ENCODE data around the gene CALU. TPM values are rescaled to one million over a fixed set of nuclear protein-coding genes. Genes with fewer than 3 reads are reported as not detected.

The CALU gene
- total RNA-seq (100 to 1,000 TPM in 2 of 7 donors, 10 to 100 TPM in 5; 48.9 to 110 (median 71.0) TPM), polyA plus RNA-seq (100 to 1,000 TPM in 1 of 2 donors, 10 to 100 TPM in 1; 38.9 to 187 TPM)
- long read RNA-seq, donor 1, full-length matches to known transcripts = 665 of 757 reads
- long read RNA-seq, donor 1, partial matches to known transcripts = 42 of 757 reads
- long read RNA-seq, donor 1, other reads (novel, unspliced or antisense) = 50 of 757 reads
- long read RNA-seq, donor 2, transcript CALU-201 (7 exons, 3,357 nt) = major isoform, 53 of 67 reads
- long read RNA-seq, donor 2, partial matches to known transcripts = 7 of 67 reads
- long read RNA-seq, donor 2, other reads (novel, unspliced or antisense) = 5 of 67 reads
- long read RNA-seq, donor 3, full-length matches to known transcripts = 398 of 433 reads
- long read RNA-seq, donor 3, partial matches to known transcripts = 7 of 433 reads
- long read RNA-seq, donor 3, other reads (novel, unspliced or antisense) = 28 of 433 reads

GRCh38 chr7:128739048-128739962 is at the start of gene CALU:
Gene CALU, plus strand, starts transcription at chr7:128739359. Its CDS starts 9,225 bp downstream, at chr7:128748584.
- Histone ChIP-seq H3K36me3 (no peaks in the 10 kb centered on the region), H3K4me3 (peak within 1 kb of the TSS; percentile 89), H3K9me3 (no peaks in the 10 kb centered on the region), H3K27ac (peak within 1 kb of the TSS; percentile 50 to 80), H3K4me1 (ENCODE audit: insufficient read depth) (peaks cover 3% of the 10 kb centered on the region), H3K27me3 (no peaks in the 10 kb centered on the region)
- intact Hi-C loops (cut with DNase I) = loop anchor here in 1 of 4 donors (5.0 kb wide), 1 partner anchor 123 kb away; the partner anchor contains the start of gene ATP6V1F
- TF ChIP-seq POLR2A (IDR thresholded peaks at IDR 0.05) = peak; percentile 88
- no peak for TF ChIP-seq EP300 (IDR thresholded peaks at IDR 0.05)
- DNase-seq = peak; percentile 95 to 97 (median 96)
- WGBS, 3 donors = 0 to 1% (median 1%) methylated on average over 39 to 74 of the region's 74 CpGs

- 64 to 89% (median 72%) methylated on average over 1 of the region's 1 CpG for WGBS, 3 donors
- no peaks in the 10 kb centered on the region for H3K27me3 ChIP-seq
- intact Hi-C loops (cut with DNase I) = no loop called here
- H3K36me3 ChIP-seq = no peaks in the 10 kb centered on the region
- no peak for TF ChIP-seq EP300 (IDR thresholded peaks at IDR 0.05)
- no peak for TF ChIP-seq POLR2A (IDR thresholded peaks at IDR 0.05)
- no peak for TF ChIP-seq CTCF (IDR thresholded peaks at IDR 0.05)
- no peak overlapping the region for H3K27ac ChIP-seq
- no peak for DNase-seq
- H3K9me3 ChIP-seq = no peaks in the 10 kb centered on the region
- H3K4me3 ChIP-seq = no peak overlapping the region
- no peaks in the 10 kb centered on the region for H3K4me1 ChIP-seq (ENCODE audit: insufficient read depth)
These were observed 47.9 kb upstream of the CALU start for GRCh38 chr7:128691227-128691626.

- TF ChIP-seq CTCF (IDR thresholded peaks at IDR 0.05) = no peak
- TF ChIP-seq EP300 (IDR thresholded peaks at IDR 0.05) = no peak
- TF ChIP-seq POLR2A (IDR thresholded peaks at IDR 0.05) = no peak
- no peak overlapping the region for H3K27ac ChIP-seq
- H3K4me3 ChIP-seq = no peak overlapping the region
- no peaks in the 10 kb centered on the region for H3K9me3 ChIP-seq
- 28 to 43% (median 32%) methylated on average over 7 of the region's 7 CpGs for WGBS, 3 donors
- intact Hi-C loops (cut with DNase I) = no loop called here
- H3K4me1 ChIP-seq (ENCODE audit: insufficient read depth) = no peaks in the 10 kb centered on the region
- DNase-seq = no peak
- H3K36me3 ChIP-seq = no peaks in the 10 kb centered on the region
- no peaks in the 10 kb centered on the region for H3K27me3 ChIP-seq
These were observed 46.4 kb upstream of the CALU start for GRCh38 chr7:128692623-128693270.

- H3K4me3 ChIP-seq = no peak overlapping the region
- no peaks in the 10 kb centered on the region for H3K36me3 ChIP-seq
- intact Hi-C loops (cut with DNase I) = no loop called here
- H3K4me1 ChIP-seq (ENCODE audit: insufficient read depth) = no peaks in the 10 kb centered on the region
- H3K27ac ChIP-seq = no peak overlapping the region
- H3K27me3 ChIP-seq = no peaks in the 10 kb centered on the region
- DNase-seq = no peak
- no peaks in the 10 kb centered on the region for H3K9me3 ChIP-seq
- WGBS, 3 donors = 83 to 85% (median 84%) methylated on average over 19 of the region's 19 CpGs
- TF ChIP-seq EP300 (IDR thresholded peaks at IDR 0.05) (no peak), POLR2A (IDR thresholded peaks at IDR 0.05) (no peak), CTCF (IDR thresholded peaks at IDR 0.05) (no peak)
These were observed 45.7 kb upstream of the CALU start for GRCh38 chr7:128693373-128694015.
